COLO829 (cell line): Measurements from ENCODE around the gene DLG2.

Experiments used
- DNase-seq: peaks from one replicate; pipeline ENCODE4 v3.0.0; 2012; ENCODE audit warnings: low spot score

DLG2 gene

GRCh38 chr11:85558411-85558810 is 68.7 kb downstream of the DLG2 start:
- DNase-seq, result no peak

- DNase-seq, result peak; percentile 43
Measured at GRCh38 chr11:85551881-85552280, 75.3 kb downstream of the DLG2 start.

- DNase-seq, result no peak
Measured at GRCh38 chr11:85541683-85542082, 85.5 kb downstream of the DLG2 start.

- DNase-seq, result no peak
Measured at GRCh38 chr11:85540635-85541205, 86.4 kb downstream of the DLG2 start.

GRCh38 chr11:85540181-85540580 is 87.0 kb downstream of the DLG2 start:
- no peak for DNase-seq

GRCh38 chr11:85539740-85540139 is 87.4 kb downstream of the DLG2 start:
- no peak for DNase-seq

GRCh38 chr11:85539029-85539689 is 88.0 kb downstream of the DLG2 start:
- no peak for DNase-seq

GRCh38 chr11:85536438-85536837 is 90.7 kb downstream of the DLG2 start:
- no peak for DNase-seq

GRCh38 chr11:85534806-85535205 is 92.3 kb downstream of the DLG2 start:
- DNase-seq, result no peak

GRCh38 chr11:85531191-85531897 is 95.8 kb downstream of the DLG2 start:
- DNase-seq, result no peak

- DNase-seq, result no peak
Measured at GRCh38 chr11:85530634-85531033, 96.5 kb downstream of the DLG2 start.

- no peak for DNase-seq
Measured at GRCh38 chr11:85526564-85526963, 100.6 kb downstream of the DLG2 start.

GRCh38 chr11:85525686-85526085 is 101.5 kb downstream of the DLG2 start:
- DNase-seq, result no peak

- DNase-seq, result no peak
Measured at GRCh38 chr11:85517272-85517671, 109.9 kb downstream of the DLG2 start.

GRCh38 chr11:85495918-85496317 is 131.2 kb downstream of the DLG2 start:
- DNase-seq, result no peak

GRCh38 chr11:85494396-85494795 is 132.7 kb downstream of the DLG2 start:
- no peak for DNase-seq

- no peak for DNase-seq
Measured at GRCh38 chr11:85485902-85486301, 141.2 kb downstream of the DLG2 start.

GRCh38 chr11:85483861-85484260 is 143.3 kb downstream of the DLG2 start:
- DNase-seq, result no peak

- no peak for DNase-seq
Measured at GRCh38 chr11:85481862-85482261, 145.3 kb downstream of the DLG2 start.

- no peak for DNase-seq
Measured at GRCh38 chr11:85475660-85476517, 151.3 kb downstream of the DLG2 start.

GRCh38 chr11:85472953-85473352 is 154.2 kb downstream of the DLG2 start:
- no peak for DNase-seq

GRCh38 chr11:85464283-85464682 is 162.9 kb downstream of the DLG2 start:
- peak; percentile 20 for DNase-seq

- DNase-seq, result no peak
Measured at GRCh38 chr11:85459304-85459703, 167.8 kb downstream of the DLG2 start.
